Skin epidermis (tissue), 12 donors: ENCODE results near the gene ABHD13.

Experiments used
- H3K27ac ChIP-seq, 21 experiments: fragments of 200-600 bp; sonication (generic) in 11 of 21; one replicate each; pipeline ENCODE4 v1.5.0; 2020; ENCODE audit warnings: mild to moderate bottlenecking in 3 of 21, inconsistent platforms in 2 of 21, moderate library complexity in 2 of 21
- H3K4me3 ChIP-seq, 7 experiments: fragments of 200-600 bp; sonication (generic) in 2 of 7; one replicate each; pipeline ENCODE4 v1.5.0; 2020; ENCODE audit warnings: inconsistent platforms in 2 of 7, mild to moderate bottlenecking in 2 of 7, moderate library complexity in 1 of 7

ABHD13 gene

DNA sequence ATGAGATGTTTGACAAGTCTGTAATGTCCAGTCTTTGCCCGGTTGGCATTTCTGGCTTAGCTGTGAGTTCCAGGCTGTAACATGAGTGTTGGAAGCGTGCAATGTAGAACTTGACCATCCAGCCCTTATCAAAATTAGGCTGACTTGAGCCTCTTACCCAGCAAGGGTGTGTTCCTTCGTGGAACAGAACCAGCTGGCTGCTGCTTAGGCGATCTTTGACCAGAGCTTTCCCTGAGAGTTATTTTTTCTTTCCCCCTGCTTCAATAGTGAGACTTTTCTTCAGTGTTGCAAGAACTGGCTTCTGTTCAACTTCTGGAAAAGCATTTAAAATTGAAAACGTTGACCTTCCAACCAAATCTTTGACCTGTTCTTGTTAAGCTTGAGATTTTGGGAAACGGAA, 57.9 kb downstream of the ABHD13 start:
- Histone ChIP-seq H3K4me3 (no peak overlapping the region), H3K27ac (no peak overlapping the region)

DNA sequence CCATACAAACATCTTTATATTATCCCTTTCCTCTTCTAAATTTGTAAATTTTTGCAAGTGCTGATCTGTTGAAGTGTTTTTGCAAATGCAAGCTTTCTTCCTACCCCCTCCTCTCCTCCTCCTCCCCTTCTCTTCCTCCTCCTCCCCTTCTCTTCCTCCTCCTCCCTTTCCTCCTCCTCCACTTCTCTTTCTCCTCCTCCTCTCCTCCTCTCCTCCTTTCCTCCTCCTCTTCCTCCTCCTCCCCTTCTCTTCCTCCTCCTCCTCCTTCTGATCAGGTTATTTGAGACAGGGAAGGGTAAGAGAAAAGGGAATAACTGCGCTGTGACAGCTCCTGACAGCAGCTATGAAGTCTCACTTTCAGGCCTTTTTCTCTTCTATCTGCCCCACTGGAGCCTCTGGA, 60.3 kb downstream of the ABHD13 start:
- H3K27ac ChIP-seq = no peak overlapping the region
- no peak overlapping the region for H3K4me3 ChIP-seq

DNA sequence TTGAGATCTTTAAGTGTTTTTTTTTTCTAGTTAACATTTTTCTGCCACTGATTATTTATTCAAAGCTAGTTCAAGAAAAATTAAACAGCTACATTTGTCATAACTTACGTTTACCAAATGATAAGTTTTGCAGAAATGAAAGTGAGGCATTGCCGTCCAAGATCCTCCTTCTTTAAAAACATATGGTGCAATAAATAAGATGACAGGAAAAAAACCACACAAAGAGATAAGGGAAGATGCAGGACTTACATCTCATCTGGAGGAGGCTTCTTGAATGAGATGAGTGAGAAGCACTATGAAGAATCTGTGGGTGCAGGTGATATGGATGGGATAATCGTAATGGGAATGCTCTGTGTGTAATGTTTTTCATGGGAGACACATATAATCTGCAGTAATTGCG, 63.7 kb downstream of the ABHD13 start:
- no peak overlapping the region for H3K27ac ChIP-seq
- no peak overlapping the region for H3K4me3 ChIP-seq

DNA sequence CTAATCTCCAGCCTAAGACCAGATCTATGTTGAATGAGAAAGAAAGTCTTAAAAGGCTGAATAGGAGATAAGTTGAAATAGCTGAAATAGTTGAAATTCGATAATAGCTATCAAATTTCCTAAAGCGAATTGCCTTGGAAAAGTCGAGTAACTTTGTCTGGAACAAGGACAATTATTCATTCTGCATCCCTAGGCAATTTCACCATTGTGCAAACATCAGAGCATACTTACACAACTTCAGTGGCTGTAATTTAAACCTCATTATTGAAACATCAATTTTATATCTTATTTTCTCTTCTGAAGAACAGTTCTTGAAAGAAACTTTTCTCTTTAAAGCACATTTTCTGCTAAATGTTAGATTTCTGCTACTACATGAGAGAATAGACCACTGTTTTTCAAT, 64.9 kb downstream of the ABHD13 start:
- Histone ChIP-seq H3K27ac (no peak overlapping the region), H3K4me3 (no peak overlapping the region)
